Measurements from ENCODE around the gene SLC51A.

DNA sequence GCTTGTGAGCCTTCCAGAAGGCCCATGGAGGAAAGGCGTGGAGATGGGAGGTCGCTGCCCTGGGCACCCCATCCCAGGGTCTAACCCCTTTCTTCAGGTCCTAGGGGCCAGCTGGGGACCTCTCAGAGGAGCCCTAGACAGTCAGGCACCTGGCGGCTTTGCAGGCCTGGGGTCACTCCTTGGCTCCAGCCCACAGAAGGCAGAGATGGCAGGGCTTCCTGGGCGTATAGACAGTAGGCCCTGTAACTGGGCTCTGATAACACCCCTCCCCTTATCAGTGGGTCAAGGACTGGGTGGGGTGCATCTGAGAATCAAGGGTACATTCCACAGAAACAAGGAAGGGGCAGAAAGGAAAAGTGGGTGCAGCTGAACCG, 21.8 kb upstream of the SLC51A start:
- TF ChIP-seq POLR2A (IDR thresholded peaks at IDR 0.05) = no peak
- TF ChIP-seq, protein P1, sequence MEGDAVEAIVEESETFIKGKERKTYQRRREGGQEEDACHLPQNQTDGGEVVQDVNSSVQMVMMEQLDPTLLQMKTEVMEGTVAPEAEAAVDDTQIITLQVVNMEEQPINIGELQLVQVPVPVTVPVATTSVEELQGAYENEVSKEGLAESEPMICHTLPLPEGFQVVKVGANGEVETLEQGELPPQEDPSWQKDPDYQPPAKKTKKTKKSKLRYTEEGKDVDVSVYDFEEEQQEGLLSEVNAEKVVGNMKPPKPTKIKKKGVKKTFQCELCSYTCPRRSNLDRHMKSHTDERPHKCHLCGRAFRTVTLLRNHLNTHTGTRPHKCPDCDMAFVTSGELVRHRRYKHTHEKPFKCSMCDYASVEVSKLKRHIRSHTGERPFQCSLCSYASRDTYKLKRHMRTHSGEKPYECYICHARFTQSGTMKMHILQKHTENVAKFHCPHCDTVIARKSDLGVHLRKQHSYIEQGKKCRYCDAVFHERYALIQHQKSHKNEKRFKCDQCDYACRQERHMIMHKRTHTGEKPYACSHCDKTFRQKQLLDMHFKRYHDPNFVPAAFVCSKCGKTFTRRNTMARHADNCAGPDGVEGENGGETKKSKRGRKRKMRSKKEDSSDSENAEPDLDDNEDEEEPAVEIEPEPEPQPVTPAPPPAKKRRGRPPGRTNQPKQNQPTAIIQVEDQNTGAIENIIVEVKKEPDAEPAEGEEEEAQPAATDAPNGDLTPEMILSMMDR (IDR thresholded peaks at IDR 0.05 in 4 of 5, conservative IDR thresholded peaks at IDR 0.05 in 1 of 5) = no peak
